ENCODE results near the gene LPCAT2. TPM values are rescaled to one million over a fixed set of nuclear protein-coding genes. Genes with fewer than 3 reads are reported as not detected.
"Not testable (repeated sequence)": the region's sequence is repeated elsewhere in the genome, so short reads cannot be mapped to it uniquely, and the experiment has no call there.

LPCAT2 gene
- total RNA-seq, 1 experiment from 2014 or later: 5.0 TPM

- no peak for DNase-seq
- Histone ChIP-seq H3K27me3 (ENCODE audit: control insufficient read depth, insufficient read depth, low read length) (no peaks in the 10 kb centered on the region), H3K36me3 (replicated peaks; ENCODE audit: control insufficient read depth, insufficient read depth, low read length) (no peaks in the 10 kb centered on the region), H3K4me3 (ENCODE audit: insufficient read depth, low read depth, low read length) (no peak overlapping the region)
Observed at GRCh38 chr16:55613613-55614335, 104.9 kb downstream of the LPCAT2 start.

- no peaks in the 10 kb centered on the region for H3K36me3 ChIP-seq (replicated peaks; ENCODE audit: control insufficient read depth, insufficient read depth, low read length)
- no peak for DNase-seq
- H3K4me3 ChIP-seq (ENCODE audit: insufficient read depth, low read depth, low read length): no peak overlapping the region
- H3K27me3 ChIP-seq (ENCODE audit: control insufficient read depth, insufficient read depth, low read length): no peaks in the 10 kb centered on the region
Observed at GRCh38 chr16:55615071-55615470, 106.2 kb downstream of the LPCAT2 start.

GRCh38 chr16:55615670-55616069 lies 106.8 kb downstream of the LPCAT2 start:
- not testable (repeated sequence) for H3K36me3 ChIP-seq (replicated peaks; ENCODE audit: control insufficient read depth, insufficient read depth, low read length); H3K4me3 ChIP-seq (ENCODE audit: insufficient read depth, low read depth, low read length); H3K27me3 ChIP-seq (ENCODE audit: control insufficient read depth, insufficient read depth, low read length); DNase-seq

GRCh38 chr16:55621771-55622170 lies 112.9 kb downstream of the LPCAT2 start:
- Histone ChIP-seq H3K27me3 (ENCODE audit: control insufficient read depth, insufficient read depth, low read length) (no peaks in the 10 kb centered on the region), H3K36me3 (replicated peaks; ENCODE audit: control insufficient read depth, insufficient read depth, low read length) (no peaks in the 10 kb centered on the region), H3K4me3 (ENCODE audit: insufficient read depth, low read depth, low read length) (no peak overlapping the region)
- no peak for DNase-seq

- H3K4me3 ChIP-seq (ENCODE audit: insufficient read depth, low read depth, low read length): no peak overlapping the region
- no peaks in the 10 kb centered on the region for H3K36me3 ChIP-seq (replicated peaks; ENCODE audit: control insufficient read depth, insufficient read depth, low read length)
- no peaks in the 10 kb centered on the region for H3K27me3 ChIP-seq (ENCODE audit: control insufficient read depth, insufficient read depth, low read length)
- no peak for DNase-seq
Observed at GRCh38 chr16:55622272-55622671, 113.4 kb downstream of the LPCAT2 start.

- Histone ChIP-seq H3K4me3 (ENCODE audit: insufficient read depth, low read depth, low read length) (no peak overlapping the region), H3K27me3 (ENCODE audit: control insufficient read depth, insufficient read depth, low read length) (no peaks in the 10 kb centered on the region), H3K36me3 (replicated peaks; ENCODE audit: control insufficient read depth, insufficient read depth, low read length) (no peaks in the 10 kb centered on the region)
- DNase-seq: peak; percentile 58
Observed at GRCh38 chr16:55622930-55623561, 114.2 kb downstream of the LPCAT2 start.

- no peaks in the 10 kb centered on the region for H3K27me3 ChIP-seq (ENCODE audit: control insufficient read depth, insufficient read depth, low read length)
- DNase-seq: no peak
- no peaks in the 10 kb centered on the region for H3K36me3 ChIP-seq (replicated peaks; ENCODE audit: control insufficient read depth, insufficient read depth, low read length)
- H3K4me3 ChIP-seq (ENCODE audit: insufficient read depth, low read depth, low read length): no peak overlapping the region
Observed at GRCh38 chr16:55623640-55624039, 114.8 kb downstream of the LPCAT2 start.

- Histone ChIP-seq H3K27me3 (ENCODE audit: control insufficient read depth, insufficient read depth, low read length) (no peaks in the 10 kb centered on the region), H3K4me3 (ENCODE audit: insufficient read depth, low read depth, low read length) (no peak overlapping the region), H3K36me3 (replicated peaks; ENCODE audit: control insufficient read depth, insufficient read depth, low read length) (no peaks in the 10 kb centered on the region)
- DNase-seq: no peak
Observed at GRCh38 chr16:55624696-55625095, 115.8 kb downstream of the LPCAT2 start.

- Histone ChIP-seq H3K36me3 (replicated peaks; ENCODE audit: control insufficient read depth, insufficient read depth, low read length) (no peaks in the 10 kb centered on the region), H3K27me3 (ENCODE audit: control insufficient read depth, insufficient read depth, low read length) (no peaks in the 10 kb centered on the region), H3K4me3 (ENCODE audit: insufficient read depth, low read depth, low read length) (no peak overlapping the region)
- DNase-seq: no peak
Observed at GRCh38 chr16:55625843-55626242, 117.0 kb downstream of the LPCAT2 start.

- no peak overlapping the region for H3K4me3 ChIP-seq (ENCODE audit: insufficient read depth, low read depth, low read length)
- no peaks in the 10 kb centered on the region for H3K27me3 ChIP-seq (ENCODE audit: control insufficient read depth, insufficient read depth, low read length)
- no peaks in the 10 kb centered on the region for H3K36me3 ChIP-seq (replicated peaks; ENCODE audit: control insufficient read depth, insufficient read depth, low read length)
- DNase-seq: no peak
Observed at GRCh38 chr16:55628306-55628968, 119.6 kb downstream of the LPCAT2 start.

GRCh38 chr16:55630774-55631173 lies 121.9 kb downstream of the LPCAT2 start:
- Histone ChIP-seq H3K27me3 (ENCODE audit: control insufficient read depth, insufficient read depth, low read length) (no peaks in the 10 kb centered on the region), H3K36me3 (replicated peaks; ENCODE audit: control insufficient read depth, insufficient read depth, low read length) (no peaks in the 10 kb centered on the region), H3K4me3 (ENCODE audit: insufficient read depth, low read depth, low read length) (no peak overlapping the region)
- DNase-seq: no peak

- no peaks in the 10 kb centered on the region for H3K27me3 ChIP-seq (ENCODE audit: control insufficient read depth, insufficient read depth, low read length)
- no peak overlapping the region for H3K4me3 ChIP-seq (ENCODE audit: insufficient read depth, low read depth, low read length)
- no peaks in the 10 kb centered on the region for H3K36me3 ChIP-seq (replicated peaks; ENCODE audit: control insufficient read depth, insufficient read depth, low read length)
- DNase-seq: no peak
Observed at GRCh38 chr16:55632259-55632658, 123.4 kb downstream of the LPCAT2 start.

GRCh38 chr16:55634193-55634592 lies 125.3 kb downstream of the LPCAT2 start:
- H3K4me3 ChIP-seq (ENCODE audit: insufficient read depth, low read depth, low read length): no peak overlapping the region
- no peaks in the 10 kb centered on the region for H3K27me3 ChIP-seq (ENCODE audit: control insufficient read depth, insufficient read depth, low read length)
- DNase-seq: no peak
- no peaks in the 10 kb centered on the region for H3K36me3 ChIP-seq (replicated peaks; ENCODE audit: control insufficient read depth, insufficient read depth, low read length)
